ENCODE data around the gene SLC17A7.

DNA sequence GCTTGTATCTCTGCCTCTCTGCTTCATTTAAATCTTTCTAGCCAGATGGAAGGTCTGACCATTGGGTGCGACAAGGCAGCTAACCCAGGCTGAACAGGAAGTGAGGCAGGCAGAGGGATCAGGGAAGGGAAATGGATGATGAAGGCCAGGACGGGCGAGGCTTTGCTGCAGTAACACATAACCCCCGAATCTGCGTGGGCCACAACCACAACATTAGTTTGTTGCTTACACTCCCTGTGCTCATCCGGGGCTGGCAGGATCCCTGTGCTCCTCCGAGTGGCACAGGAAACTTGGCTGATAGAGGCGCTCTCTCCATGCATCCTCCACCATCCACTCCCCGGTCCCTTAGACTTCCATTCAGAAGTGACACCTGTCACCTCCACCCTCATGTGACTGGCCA is 31.6 kb upstream of the SLC17A7 start:
- TF ChIP-seq POLR2A (IDR thresholded peaks at IDR 0.05; ENCODE audit: low read depth, low read length) (no peak), POLR2AphosphoS5 (IDR thresholded peaks at IDR 0.05; ENCODE audit: low read depth, low read length) (no peak)

Measured in GM12892 (cell line).